ENCODE data around the gene TMEM35B. TPM values are rescaled to one million over a fixed set of nuclear protein-coding genes. Genes with fewer than 3 reads are reported as not detected.
A peak's percentile ranks its signal among the peaks of the same experiment; 100 is the strongest.

TMEM35B gene
- total and polyA plus RNA-seq, 2 experiments from 2014 or later: 7.6 to 27.1 TPM

- Histone ChIP-seq H3K4me1 (ENCODE audit: insufficient read depth) (peaks cover 13% of the 10 kb centered on the region), H3K4me2 (no peak overlapping the region), H3K4me3 (no peak overlapping the region), H3K79me2 (replicated peaks; ENCODE audit: insufficient read depth) (no peaks in the 10 kb centered on the region), H3K36me3 (ENCODE audit: insufficient read depth) (no peaks in the 10 kb centered on the region), H3K27me3 (ENCODE audit: insufficient read depth) (peaks cover 13% of the 10 kb centered on the region), H4K20me1 (replicated peaks; ENCODE audit: insufficient read depth) (no peaks in the 10 kb centered on the region), H3F3A (replicated peaks; ENCODE audit: low read depth) (0 out of 2 replicates have a peak, but pooled peaks cover 2% of the 10 kb centered on the region), H3K27ac (ENCODE audit: low read depth) (no peak overlapping the region), H3K9me2 (ENCODE audit: insufficient read depth) (no peaks in the 10 kb centered on the region), H2AFZ (no peak overlapping the region)
- Mint-ChIP-seq H3K27ac (no peak overlapping the region), H3K4me3 (no peak overlapping the region), H3K9me3 (peaks cover 5% of the 10 kb centered on the region; the same call in 2 of the 3 replicates), H3K36me3 (ENCODE audit: low read depth) (no peaks in the 10 kb centered on the region), H3K27me3 (ENCODE audit: insufficient read depth, low read depth, poor library complexity) (peaks cover 16% of the 10 kb centered on the region), H3K4me1 (peaks cover 23% of the 10 kb centered on the region)
- no peak for TF ChIP-seq EZH2phosphoT487 (IDR thresholded peaks at IDR 0.05; ENCODE audit: unreplicated experiment)
- no peak for TF ChIP-seq ZNF331 (CRISPR knock-in tag; IDR thresholded peaks at IDR 0.05; ENCODE audit: low read depth)
- peak in 1 of 2 experiments; percentile 35; a peak in 2 of 4 replicates for TF ChIP-seq CTCF (conservative IDR thresholded peaks at IDR 0.05; ENCODE audit: low read depth in 2 of 2)
- no peak for TF ChIP-seq STAT1 (IDR thresholded peaks at IDR 0.05; ENCODE audit: unreplicated experiment)
- no peak for TF ChIP-seq POLR2AphosphoS5 (IDR thresholded peaks at IDR 0.05; ENCODE audit: low read depth)
- no peak for TF ChIP-seq REST (IDR thresholded peaks at IDR 0.05; ENCODE audit: unreplicated experiment)
- TF ChIP-seq ETS1 (IDR thresholded peaks at IDR 0.05): no peak
- ATAC-seq: no peak
- no peak for DNase-seq (ENCODE audit: low spot score)
Observed at GRCh38 chr1:34974626-34975025, 10.5 kb downstream of the TMEM35B start.

- H2AFZ ChIP-seq: no peak overlapping the region
- 0 out of 2 replicates have a peak, but pooled peaks cover 4% of the 10 kb centered on the region for H3K36me3 ChIP-seq (ENCODE audit: insufficient read depth)
- no peak overlapping the region for H3K4me2 ChIP-seq
- peaks cover 13% of the 10 kb centered on the region for H3K4me1 ChIP-seq (ENCODE audit: insufficient read depth)
- H3K27ac ChIP-seq (ENCODE audit: low read depth): no peak overlapping the region
- DNase-seq (ENCODE audit: low spot score): no peak
- H3K9me3 Mint-ChIP-seq: peaks cover 17% of the 10 kb centered on the region; the same call in 2 of the 3 replicates
- 0 out of 2 replicates have a peak, but pooled peaks cover 2% of the 10 kb centered on the region for H3F3A ChIP-seq (replicated peaks; ENCODE audit: low read depth)
- H3K27ac Mint-ChIP-seq: no peak overlapping the region
- H3K9me2 ChIP-seq (ENCODE audit: insufficient read depth): no peaks in the 10 kb centered on the region
- H3K4me3 ChIP-seq: no peak overlapping the region
- H3K27me3 ChIP-seq (ENCODE audit: insufficient read depth): peaks cover 13% of the 10 kb centered on the region
- no peaks in the 10 kb centered on the region for H3K79me2 ChIP-seq (replicated peaks; ENCODE audit: insufficient read depth)
- no peaks in the 10 kb centered on the region for H4K20me1 ChIP-seq (replicated peaks; ENCODE audit: insufficient read depth)
- no peak overlapping the region for H3K4me3 Mint-ChIP-seq
- H3K27me3 Mint-ChIP-seq (ENCODE audit: insufficient read depth, low read depth, poor library complexity): peaks cover 13% of the 10 kb centered on the region
- H3K36me3 Mint-ChIP-seq (ENCODE audit: low read depth): 0 out of 3 replicates have a peak, but pooled peaks cover 3% of the 10 kb centered on the region
- TF ChIP-seq ZNF331 (CRISPR knock-in tag; IDR thresholded peaks at IDR 0.05; ENCODE audit: low read depth) (no peak), ZNF114 (CRISPR knock-in tag; IDR thresholded peaks at IDR 0.05) (no peak), ZNF462 (CRISPR knock-in tag; IDR thresholded peaks at IDR 0.05) (no peak)
- peaks cover 23% of the 10 kb centered on the region for H3K4me1 Mint-ChIP-seq
- ATAC-seq: no peak
Observed at GRCh38 chr1:34973326-34973725, 11.8 kb downstream of the TMEM35B start.

Measured in GM23338 (cell line).